Esophagus (tissue), 2 donors: ENCODE measurements around the gene PRKAR1B. TPM values are rescaled to one million over a fixed set of nuclear protein-coding genes. Genes with fewer than 3 reads are reported as not detected.
"Not testable (repeated sequence)": the region's sequence is repeated elsewhere in the genome, so short reads cannot be mapped to it uniquely, and the experiment has no call there.

Experiments
- H3K27ac ChIP-seq, 2 donors: one replicate each; pipeline ENCODE4 v1.5.1; 2013; ENCODE audit warnings: low read depth in 2 of 2, mild to moderate bottlenecking in 2 of 2, inconsistent platforms in 1 of 2, low read length in 1 of 2, moderate library complexity in 1 of 2
- H3K27me3 ChIP-seq, 2 donors: one replicate each; pipeline ENCODE4 v1.6.1; 2013; ENCODE audit warnings: low read length in 2 of 2, control low read depth in 1 of 2, mild to moderate bottlenecking in 1 of 2; ENCODE audit not compliant: insufficient read depth in 2 of 2, control insufficient read depth in 1 of 2
- H3K36me3 ChIP-seq, 2 donors: one replicate each; pipeline ENCODE4 v1.6.1; 2013; ENCODE audit warnings: low read length in 1 of 2; ENCODE audit not compliant: control insufficient read depth in 2 of 2, insufficient read depth in 2 of 2
- H3K4me1 ChIP-seq, 2 donors: one replicate each; pipeline ENCODE4 v1.6.1; 2013; ENCODE audit warnings: low read length in 1 of 2; ENCODE audit not compliant: control insufficient read depth in 2 of 2, insufficient read depth in 2 of 2
- H3K4me3 ChIP-seq, 2 donors: one replicate each; pipeline ENCODE4 v1.5.1; 2013; ENCODE audit warnings: low read length in 2 of 2, mild to moderate bottlenecking in 2 of 2, low read depth in 1 of 2, moderate library complexity in 1 of 2
- H3K9me3 ChIP-seq, 2 donors: one replicate each; pipeline ENCODE4 v1.6.1; 2013; ENCODE audit warnings: mild to moderate bottlenecking in 2 of 2, low read depth in 1 of 2, low read length in 1 of 2, moderate library complexity in 1 of 2; ENCODE audit not compliant: control insufficient read depth in 2 of 2, insufficient read depth in 1 of 2
- WGBS, 2 donors: extraction: QIAGEN DNeasy Blood & Tissue Kit; methylation state at CpG; one replicate each; pipeline ENCODE4 v1.1.7; 2013; 5-methylcytosine and 5-hydroxymethylcytosine counted together
- polyA plus RNA-seq, 2 donors: library from polyadenylated mRNA; stranded (reverse); fragments of 200-250 nt; gene quantifications; one replicate each; pipeline ENCODE4 v1.2.3, GENCODE V29; 2013
- donor health status: healthy with polysubstance abuse.
- donor health status: Bipolar disorder and iron deficiency.

The PRKAR1B gene
- polyA plus RNA-seq, 2 donors = 10.4 to 10.9 TPM

DNA sequence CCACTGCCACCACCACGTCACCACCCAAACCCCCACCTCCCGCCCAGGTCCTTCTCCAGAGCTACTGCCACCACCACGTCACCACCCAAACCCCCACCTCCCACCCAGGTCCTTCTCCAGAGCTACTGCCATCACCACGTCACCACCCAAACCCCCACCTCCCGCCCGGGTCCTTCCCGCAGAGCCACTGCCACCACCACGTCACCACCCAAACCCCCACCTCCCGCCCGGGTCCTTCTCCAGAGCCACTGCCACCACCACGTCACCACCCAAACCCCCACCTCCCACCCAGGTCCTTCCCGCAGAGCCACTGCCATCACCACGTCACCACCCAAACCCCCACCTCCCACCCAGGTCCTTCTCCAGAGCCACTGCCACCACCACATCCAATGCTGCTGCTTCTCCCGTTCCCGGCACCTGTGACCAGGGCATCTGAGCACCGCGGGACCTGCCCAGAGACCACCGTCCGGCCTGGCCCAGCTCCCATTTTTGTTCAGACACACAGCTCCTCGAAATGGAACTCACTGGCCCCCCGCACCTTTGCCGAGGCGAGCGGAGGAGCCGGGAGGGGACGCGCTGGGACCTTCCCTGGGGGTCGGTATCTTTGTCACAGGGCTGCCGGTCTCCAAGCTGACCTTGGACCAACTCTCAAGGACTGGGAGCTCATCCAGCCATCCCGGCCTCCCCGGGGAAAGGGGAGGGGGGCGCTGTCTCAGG is 174.8 kb downstream of the PRKAR1B start:
- H3K36me3 ChIP-seq, H3K4me1 ChIP-seq, H3K27ac ChIP-seq, H3K27me3 ChIP-seq, H3K9me3 ChIP-seq, H3K4me3 ChIP-seq: not testable (repeated sequence)
- WGBS, 2 donors = 75 to 89% methylated on average over 32 of the region's 32 CpGs

DNA sequence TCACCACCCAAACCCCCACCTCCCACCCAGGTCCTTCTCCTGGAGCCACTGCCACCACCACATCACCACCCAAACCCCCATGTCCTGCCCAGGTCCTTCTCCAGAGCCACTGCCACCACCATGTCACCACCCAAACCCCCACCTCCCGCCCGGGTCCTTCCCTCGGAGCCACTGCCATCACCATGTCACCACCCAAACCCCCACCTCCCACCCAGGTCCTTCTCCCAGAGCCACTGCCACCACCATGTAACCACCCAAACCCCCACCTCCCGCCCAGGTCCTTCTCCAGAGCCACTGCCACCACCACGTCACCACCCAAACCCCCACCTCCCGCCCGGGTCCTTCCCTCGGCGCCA is 175.5 kb downstream of the PRKAR1B start:
- not testable (repeated sequence) for H3K9me3 ChIP-seq

DNA sequence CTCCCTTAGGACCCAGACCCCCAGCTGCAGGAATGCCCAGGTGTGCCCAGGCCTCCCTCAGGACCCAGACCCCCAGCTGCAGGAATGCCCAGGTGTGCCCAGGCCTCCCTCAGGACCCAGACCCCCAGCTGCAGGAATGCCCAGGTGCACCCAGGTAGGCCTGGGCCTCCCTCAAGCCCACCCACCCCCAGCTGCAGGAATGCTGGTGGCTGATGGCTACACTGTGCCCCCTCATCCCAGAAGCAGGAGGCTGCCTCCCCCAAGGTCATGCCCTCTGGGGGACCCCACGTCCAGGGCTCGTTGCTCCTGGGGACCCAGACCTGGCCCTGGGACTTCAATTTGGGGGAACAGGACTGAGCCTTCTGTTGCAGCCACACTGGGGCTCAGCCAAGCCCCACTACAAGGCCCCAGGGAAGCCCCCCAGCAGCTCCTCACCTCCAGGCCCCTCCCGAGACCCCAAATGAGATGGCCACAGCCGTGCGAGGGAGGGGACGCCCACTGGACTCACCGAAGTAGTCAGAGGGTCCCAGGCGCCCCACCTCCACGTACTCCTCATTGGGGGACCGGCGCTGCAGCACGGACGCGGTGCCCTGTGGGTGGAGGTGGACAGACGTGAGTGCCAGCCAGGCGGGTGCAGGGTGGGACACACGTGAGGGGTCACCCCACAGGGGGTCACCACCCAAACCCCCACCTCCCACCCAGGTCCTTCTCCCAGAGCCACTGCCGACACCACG is 176.0 kb downstream of the PRKAR1B start:
- Histone ChIP-seq H3K4me1 (no peaks in the 10 kb centered on the region), H3K36me3 (no peaks in the 10 kb centered on the region), H3K4me3 (no peak overlapping the region), H3K9me3 (no peaks in the 10 kb centered on the region), H3K27ac (no peak overlapping the region), H3K27me3 (no peaks in the 10 kb centered on the region)
- 92 to 95% methylated on average over 14 to 19 of the region's 19 CpGs for WGBS, 2 donors

More for the DNA sequence above, 175.5 kb downstream of the PRKAR1B start:
- not testable (repeated sequence) for H3K36me3 ChIP-seq, H3K4me3 ChIP-seq, H3K4me1 ChIP-seq, H3K27me3 ChIP-seq, H3K27ac ChIP-seq
- WGBS, 2 donors = 93 to 96% methylated on average over 9 of the region's 9 CpGs

DNA sequence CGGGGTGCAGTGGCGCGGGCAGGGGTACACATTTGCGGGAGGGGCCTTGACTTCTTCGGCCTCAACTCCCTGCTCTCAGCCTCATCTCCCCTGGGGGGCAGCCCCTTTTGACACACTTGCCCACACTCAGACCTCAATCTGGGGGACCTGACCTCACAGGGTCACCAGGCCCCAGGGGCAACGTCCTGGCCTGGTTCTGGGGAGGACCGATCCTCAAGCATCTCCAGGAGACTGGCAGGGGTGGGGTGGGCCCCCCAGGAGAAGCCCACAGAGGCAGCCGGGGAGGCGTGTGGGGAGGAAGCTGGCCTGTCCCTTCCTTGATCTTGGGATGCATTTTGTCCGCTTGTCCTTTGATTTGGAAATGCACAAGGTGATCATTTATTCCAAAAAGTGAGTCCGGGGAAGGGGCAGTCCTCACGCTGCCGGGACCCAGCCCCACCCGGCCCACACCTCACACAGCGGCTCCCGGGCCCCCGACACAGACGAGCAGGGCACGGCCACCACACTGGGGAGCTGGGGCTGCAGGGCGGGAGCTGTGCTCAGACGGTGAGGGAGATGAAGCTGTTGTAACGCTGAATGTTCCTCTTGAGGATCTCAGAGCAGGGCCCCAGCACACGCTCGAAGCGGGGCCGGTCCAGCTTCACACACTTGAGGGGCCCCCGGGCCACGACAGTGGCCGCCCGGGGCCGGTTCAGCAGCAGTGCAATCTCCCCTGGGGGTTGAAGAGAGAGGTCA is 177.0 kb downstream of the PRKAR1B start:
- WGBS, 2 donors = 92 to 95% methylated on average over 31 of the region's 31 CpGs

DNA sequence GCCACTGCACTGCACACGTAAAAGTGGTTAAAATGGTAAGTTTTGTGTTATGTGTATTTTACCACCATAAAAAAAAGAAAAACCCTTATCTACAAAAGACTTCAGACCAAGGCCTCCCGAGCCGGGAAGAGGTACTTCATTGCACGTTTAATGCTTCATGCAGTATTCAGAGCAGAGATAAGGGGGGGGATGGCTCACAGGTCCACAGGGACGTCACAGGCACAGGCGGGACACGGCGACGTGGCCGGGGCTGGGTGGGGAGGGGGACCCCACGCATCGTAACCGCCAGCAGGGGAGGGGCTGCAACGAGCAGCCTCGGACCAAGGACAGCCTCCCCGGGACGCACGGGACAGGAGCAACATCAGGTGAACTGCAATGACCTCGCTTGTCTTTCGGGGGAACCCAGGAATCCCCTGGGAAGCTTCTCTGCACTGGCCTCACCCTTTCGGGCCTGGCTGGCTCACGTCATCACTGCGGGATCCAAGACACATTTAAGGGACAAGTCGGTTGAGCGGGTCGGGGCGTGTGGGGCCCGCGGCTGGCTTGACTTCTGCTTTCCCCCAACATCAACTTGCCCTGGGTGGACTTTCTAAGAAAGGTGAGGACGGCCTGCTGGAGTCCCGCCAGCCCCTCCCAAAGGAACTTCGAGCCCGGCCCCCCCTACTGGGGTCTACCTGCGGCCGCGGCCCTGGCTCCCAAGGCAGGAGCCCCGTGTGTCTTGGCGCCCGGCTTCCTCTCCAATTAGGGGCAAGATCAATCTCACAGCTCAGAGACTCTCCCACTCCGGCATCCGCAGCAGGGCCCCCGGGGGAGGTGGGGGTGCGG is 177.8 kb downstream of the PRKAR1B start:
- no peak overlapping the region for H3K4me3 ChIP-seq
- no peak overlapping the region for H3K27ac ChIP-seq
- no peaks in the 10 kb centered on the region for H3K27me3 ChIP-seq
- no peaks in the 10 kb centered on the region for H3K4me1 ChIP-seq
- H3K36me3 ChIP-seq = no peaks in the 10 kb centered on the region
- WGBS, 2 donors = 85 to 89% methylated on average over 43 of the region's 43 CpGs
- H3K9me3 ChIP-seq = no peaks in the 10 kb centered on the region

More for the DNA sequence above, 177.0 kb downstream of the PRKAR1B start:
- Histone ChIP-seq H3K27ac (no peak overlapping the region), H3K9me3 (no peaks in the 10 kb centered on the region), H3K36me3 (no peaks in the 10 kb centered on the region), H3K4me1 (no peaks in the 10 kb centered on the region), H3K27me3 (no peaks in the 10 kb centered on the region), H3K4me3 (no peak overlapping the region)

DNA sequence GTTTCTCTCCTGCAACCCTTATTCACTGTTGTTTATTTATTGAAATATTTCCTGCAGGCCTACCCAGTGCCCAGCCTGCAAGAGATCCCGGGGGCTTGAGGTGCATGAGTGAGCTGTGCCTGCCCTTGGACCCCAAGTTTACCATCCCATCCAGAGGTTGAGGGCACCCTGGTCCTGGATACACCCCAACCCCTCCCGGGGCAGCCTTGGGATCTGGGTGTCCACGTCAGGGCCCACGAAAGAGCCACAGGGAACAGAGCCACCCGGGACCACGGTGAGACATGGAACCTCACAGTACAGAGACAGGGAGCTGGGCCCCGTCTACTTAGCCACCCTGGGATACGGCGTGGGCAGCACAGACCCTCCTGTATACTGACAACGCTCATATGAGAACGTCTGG is 178.7 kb downstream of the PRKAR1B start:
- Histone ChIP-seq H3K4me3 (no peak overlapping the region), H3K4me1 (peaks cover 0 to 2% of the 10 kb centered on the region in 2 donors), H3K27me3 (no peaks in the 10 kb centered on the region), H3K36me3 (no peaks in the 10 kb centered on the region), H3K27ac (no peak overlapping the region), H3K9me3 (no peaks in the 10 kb centered on the region)
- 94 to 96% methylated on average over 11 of the region's 11 CpGs for WGBS, 2 donors

DNA sequence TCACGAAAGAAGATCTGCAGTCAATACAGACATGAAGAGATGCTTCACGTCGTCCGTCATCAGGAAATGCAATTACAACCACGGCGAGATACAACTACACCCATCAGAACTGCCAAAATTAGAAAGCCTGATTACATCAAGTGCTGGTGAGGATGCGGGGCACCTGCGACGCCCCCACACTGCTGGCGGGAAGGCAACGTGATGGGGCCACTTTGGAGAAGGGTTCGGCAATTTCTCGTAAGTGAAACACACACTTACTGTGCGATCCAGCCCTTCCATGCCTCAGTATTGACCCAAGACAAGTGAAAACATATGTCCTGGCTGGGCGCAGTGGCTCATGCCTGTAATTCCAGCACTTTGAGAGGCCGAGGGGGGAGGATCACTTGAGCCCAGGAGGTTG is 181.6 kb downstream of the PRKAR1B start:
- H3K27ac ChIP-seq = no peak overlapping the region
- no peaks in the 10 kb centered on the region for H3K27me3 ChIP-seq
- H3K9me3 ChIP-seq = peaks cover 0 to 3% of the 10 kb centered on the region in 2 donors
- no peak overlapping the region for H3K4me3 ChIP-seq
- WGBS, 2 donors = 90 to 93% methylated on average over 16 of the region's 16 CpGs
- H3K4me1 ChIP-seq = peaks cover 4 to 9% of the 10 kb centered on the region in 2 donors
- H3K36me3 ChIP-seq = no peaks in the 10 kb centered on the region

DNA sequence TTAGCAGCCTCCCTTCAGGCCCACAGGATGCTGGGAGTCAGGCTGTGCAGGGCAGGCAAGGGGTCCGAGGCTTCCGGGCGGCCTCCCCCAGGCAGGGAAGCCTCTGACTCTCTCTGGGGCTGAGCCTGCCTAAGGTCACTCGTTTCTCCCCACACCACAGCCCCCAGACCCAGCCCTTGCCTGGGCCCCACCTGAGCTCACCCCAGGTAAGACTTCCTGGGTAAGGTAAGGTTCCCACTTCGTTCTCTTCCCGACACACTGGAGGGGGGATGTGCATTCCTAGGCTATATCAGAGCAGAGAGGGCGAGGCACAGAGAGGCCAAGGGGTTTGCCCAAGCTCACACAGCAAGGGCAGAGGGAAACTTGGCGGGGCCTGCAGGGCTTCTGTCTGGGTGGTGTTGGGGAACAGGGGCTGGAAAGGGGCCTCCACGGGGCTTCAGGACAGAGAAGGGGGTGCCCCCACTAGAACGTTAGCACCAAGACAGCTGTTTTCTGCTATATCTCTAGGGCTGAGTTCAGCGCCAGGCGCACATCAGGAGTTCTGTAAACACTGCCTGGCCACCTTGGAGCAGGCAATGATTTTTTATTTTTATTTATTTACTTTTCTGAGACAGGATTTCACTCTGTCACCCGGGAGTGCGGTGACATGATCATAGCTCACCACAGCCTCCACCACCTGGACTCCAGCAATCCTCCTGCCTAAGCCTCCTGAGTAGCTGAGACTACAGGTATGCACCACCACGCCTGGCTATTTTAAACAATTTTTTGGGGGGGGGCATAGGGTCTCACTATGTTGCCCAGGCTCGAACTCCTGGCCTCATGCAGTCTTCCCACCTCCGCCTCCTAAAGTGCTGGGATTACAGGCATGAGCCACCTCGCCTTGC is 182.5 kb downstream of the PRKAR1B start:
- Histone ChIP-seq H3K36me3 (no peaks in the 10 kb centered on the region), H3K4me1 (peaks cover 4 to 13% of the 10 kb centered on the region in 2 donors), H3K4me3 (no peak overlapping the region), H3K27ac (no peak overlapping the region), H3K9me3 (peaks cover 0 to 3% of the 10 kb centered on the region in 2 donors), H3K27me3 (no peaks in the 10 kb centered on the region)
- WGBS, 2 donors = 90% methylated on average over 18 of the region's 18 CpGs
